ENCODE results near the gene ATP6V1D. TPM values are rescaled to one million over a fixed set of nuclear protein-coding genes. Genes with fewer than 3 reads are reported as not detected.
"Not testable (repeated sequence)": the region's sequence is repeated elsewhere in the genome, so short reads cannot be mapped to it uniquely, and the experiment has no call there.

ATP6V1D gene
- total RNA-seq, 2 experiments from 2014 or later: 32.4 to 33.5 TPM

DNA sequence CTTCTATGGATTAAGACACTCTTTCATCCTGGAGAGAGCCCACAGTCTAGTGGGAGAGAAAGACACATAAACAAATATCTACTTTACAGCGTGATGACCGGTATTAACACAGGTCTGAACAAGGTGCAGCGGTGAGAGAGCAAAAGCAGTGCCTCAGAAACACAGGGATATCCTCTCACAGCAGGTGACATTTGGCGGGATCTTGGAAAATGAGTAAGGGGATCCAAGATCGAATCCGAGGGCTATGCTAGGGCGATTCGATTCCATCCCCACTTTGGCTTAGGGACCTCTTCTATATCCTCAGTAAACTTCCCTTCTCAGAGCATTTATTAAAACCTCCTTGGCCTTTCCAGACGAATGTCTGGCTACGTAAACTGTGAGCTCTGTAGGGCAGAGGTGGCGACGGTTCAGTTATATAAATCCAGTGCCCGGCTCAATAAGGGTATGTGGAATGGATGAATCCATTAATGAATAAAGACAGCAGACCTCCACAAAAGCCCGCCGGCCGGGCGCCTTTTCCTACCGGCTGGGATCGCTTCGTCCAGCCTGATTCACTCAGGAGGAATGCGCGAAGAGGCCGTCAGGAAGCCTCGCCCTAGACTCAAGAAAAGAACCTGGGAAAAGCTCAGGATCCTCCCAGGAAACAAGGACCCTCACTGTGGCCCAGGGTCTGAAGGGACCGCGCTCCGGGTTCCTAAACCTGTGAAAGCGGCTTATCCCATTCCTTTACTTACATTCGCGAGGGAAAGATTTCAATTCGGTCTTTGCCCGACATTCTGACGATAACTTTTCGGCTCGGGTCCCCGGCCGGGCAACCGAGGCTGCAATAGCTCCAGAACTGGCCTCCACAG lies 455 bp downstream of the ATP6V1D start:
- peaks cover 15% of the 10 kb centered on the region for H3K36me3 Mint-ChIP-seq
- no peaks in the 10 kb centered on the region for H3K9me3 Mint-ChIP-seq (ENCODE audit: low read depth)
- H3K27ac Mint-ChIP-seq: peak overlapping the region; percentile 93
- CTCF ChIA-PET: interaction anchor here (0.7 to 2.0 kb wide), 18 partner anchors 8 to 241 kb away, joined by 3 to 12 read pairs (median 4); partner anchors contain the start of genes PALS1 and PIGH
- ATAC-seq (peak; percentile 2), DNase-seq (no peak)
- peaks cover 60% of the 10 kb centered on the region for H3K4me1 Mint-ChIP-seq
- no peaks in the 10 kb centered on the region for H3K27me3 Mint-ChIP-seq
- peak overlapping the region; percentile 99 for H3K4me3 Mint-ChIP-seq

GRCh38 chr14:67357969-67358354 lies 1.6 kb downstream of the ATP6V1D start:
- CTCF ChIA-PET: no interaction called here
- Mint-ChIP-seq H3K4me1 (peaks cover 48% of the 10 kb centered on the region), H3K27ac (no peak overlapping the region), H3K27me3 (no peaks in the 10 kb centered on the region), H3K9me3 (ENCODE audit: low read depth) (no peaks in the 10 kb centered on the region), H3K4me3 (peak overlapping the region; percentile 99), H3K36me3 (peaks cover 10% of the 10 kb centered on the region)
- ATAC-seq (no peak), DNase-seq (no peak)

- peak overlapping the region; percentile 30 for H3K4me3 Mint-ChIP-seq
- H3K4me1 Mint-ChIP-seq: peaks cover 44% of the 10 kb centered on the region
- CTCF ChIA-PET: interaction anchor here (0.6 kb wide), 1 partner anchor 168 kb away, joined by 4 read pairs; no protein-coding TSS in a partner anchor
- H3K27ac Mint-ChIP-seq: peak overlapping the region; percentile 0
- DNase-seq (no peak), ATAC-seq (no peak)
- H3K27me3 Mint-ChIP-seq: no peaks in the 10 kb centered on the region
- no peaks in the 10 kb centered on the region for H3K9me3 Mint-ChIP-seq (ENCODE audit: low read depth)
- H3K36me3 Mint-ChIP-seq: peaks cover 8% of the 10 kb centered on the region
Observed at GRCh38 chr14:67357186-67357968, 2.2 kb downstream of the ATP6V1D start.

DNA sequence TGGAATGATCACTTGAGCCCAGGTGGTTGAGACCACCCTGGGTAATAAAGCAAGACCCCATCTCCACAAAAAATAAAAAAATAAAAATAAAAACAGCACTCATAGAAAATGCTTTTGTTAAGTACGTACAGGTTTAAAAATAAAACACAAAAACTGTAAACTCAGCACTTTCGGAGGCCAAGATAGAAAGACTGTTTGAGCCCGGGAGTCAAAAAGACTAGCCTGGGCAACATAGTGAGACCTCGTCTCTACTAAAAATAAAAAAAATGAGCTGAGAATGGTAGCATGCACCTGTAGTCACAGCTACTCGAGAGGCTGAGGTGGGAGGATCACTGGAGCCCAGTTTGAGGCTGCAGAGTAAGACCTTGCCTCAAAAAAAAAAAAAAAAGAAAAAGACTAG lies 7.5 kb downstream of the ATP6V1D start:
- ATAC-seq (no peak), DNase-seq (no peak)
- H3K4me3 Mint-ChIP-seq: no peak overlapping the region
- CTCF ChIA-PET: interaction anchor here (1.8 kb wide), 1 partner anchor 7 kb away, joined by 12 read pairs; the partner anchor contains the start of genes ATP6V1D and EIF2S1
- H3K36me3 Mint-ChIP-seq: peaks cover 13% of the 10 kb centered on the region
- H3K9me3 Mint-ChIP-seq (ENCODE audit: low read depth): no peaks in the 10 kb centered on the region
- no peak overlapping the region for H3K27ac Mint-ChIP-seq
- peaks cover 9% of the 10 kb centered on the region for H3K4me1 Mint-ChIP-seq
- no peaks in the 10 kb centered on the region for H3K27me3 Mint-ChIP-seq

- H3K4me3 Mint-ChIP-seq: no peak overlapping the region
- peaks cover 16% of the 10 kb centered on the region for H3K36me3 Mint-ChIP-seq
- H3K9me3 Mint-ChIP-seq (ENCODE audit: low read depth): no peaks in the 10 kb centered on the region
- CTCF ChIA-PET: interaction anchor here (0.9 kb wide), 1 partner anchor 14 kb away, joined by 3 read pairs; the partner anchor contains the start of genes ATP6V1D and EIF2S1
- H3K27me3 Mint-ChIP-seq: no peaks in the 10 kb centered on the region
- no peaks in the 10 kb centered on the region for H3K4me1 Mint-ChIP-seq
- H3K27ac Mint-ChIP-seq: no peak overlapping the region
- ATAC-seq (no peak), DNase-seq (no peak)
Observed at GRCh38 chr14:67345583-67345982, 14.0 kb downstream of the ATP6V1D start.

- Mint-ChIP-seq H3K27me3 (no peaks in the 10 kb centered on the region), H3K27ac (no peak overlapping the region), H3K36me3 (peaks cover 21% of the 10 kb centered on the region), H3K9me3 (ENCODE audit: low read depth) (no peaks in the 10 kb centered on the region), H3K4me1 (no peaks in the 10 kb centered on the region), H3K4me3 (no peak overlapping the region)
- ATAC-seq: peak; percentile 12
- CTCF ChIA-PET: no interaction called here
- no peak for DNase-seq
Observed at GRCh38 chr14:67343601-67344230, 15.9 kb downstream of the ATP6V1D start.

DNA sequence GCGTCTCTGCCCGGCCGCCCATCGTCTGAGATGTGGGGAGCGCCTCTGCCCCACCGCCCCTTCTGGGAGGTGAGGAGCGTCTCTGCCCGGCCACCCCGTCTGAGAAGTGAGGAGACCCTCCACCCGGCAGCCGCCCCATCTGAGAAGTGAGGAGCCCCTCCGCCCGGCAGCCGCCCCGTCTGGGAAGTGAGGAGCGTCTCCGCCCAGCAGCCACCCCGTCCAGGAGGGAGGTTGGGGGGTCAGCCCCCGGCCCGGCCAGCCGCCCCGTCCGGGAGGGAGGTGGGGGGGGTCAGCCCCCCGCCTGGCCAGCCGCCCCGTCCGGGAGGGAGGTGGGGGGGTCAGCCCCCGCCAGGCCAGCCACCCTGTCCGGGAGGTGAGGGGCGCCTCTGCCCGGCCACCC lies 18.4 kb downstream of the ATP6V1D start:
- DNase-seq; ATAC-seq; H3K9me3 Mint-ChIP-seq (ENCODE audit: low read depth); H3K4me3 Mint-ChIP-seq; H3K4me1 Mint-ChIP-seq; CTCF ChIA-PET; H3K27ac Mint-ChIP-seq; H3K27me3 Mint-ChIP-seq: not testable (repeated sequence)
- peaks cover 19% of the 10 kb centered on the region for H3K36me3 Mint-ChIP-seq

DNA sequence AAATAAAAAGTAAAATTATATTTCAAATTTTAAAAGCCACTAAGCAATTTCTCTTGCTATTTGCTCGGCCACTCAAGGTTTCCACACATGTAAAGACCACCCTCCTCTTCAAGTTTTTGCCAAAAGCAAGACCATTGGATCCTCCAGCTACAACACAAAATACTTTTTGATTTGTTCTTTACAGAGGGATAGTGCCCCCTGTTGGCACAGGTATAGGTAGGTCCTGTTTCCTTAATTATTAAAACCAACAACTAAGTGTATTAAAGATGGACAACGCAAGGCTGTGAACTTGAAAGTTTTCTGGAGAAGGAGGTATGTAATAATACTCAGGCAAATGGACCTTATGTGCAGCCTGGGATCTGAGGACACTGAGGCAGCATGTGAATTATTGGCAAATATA lies 23.8 kb downstream of the ATP6V1D start:
- H3K4me3 Mint-ChIP-seq: no peak overlapping the region
- ATAC-seq: no peak
- CTCF ChIA-PET: no interaction called here
- no peaks in the 10 kb centered on the region for H3K9me3 Mint-ChIP-seq (ENCODE audit: low read depth)
- no peaks in the 10 kb centered on the region for H3K4me1 Mint-ChIP-seq
- H3K27ac Mint-ChIP-seq: no peak overlapping the region
- no peak for DNase-seq
- H3K27me3 Mint-ChIP-seq: no peaks in the 10 kb centered on the region
- H3K36me3 Mint-ChIP-seq: peaks cover 30% of the 10 kb centered on the region

DNA sequence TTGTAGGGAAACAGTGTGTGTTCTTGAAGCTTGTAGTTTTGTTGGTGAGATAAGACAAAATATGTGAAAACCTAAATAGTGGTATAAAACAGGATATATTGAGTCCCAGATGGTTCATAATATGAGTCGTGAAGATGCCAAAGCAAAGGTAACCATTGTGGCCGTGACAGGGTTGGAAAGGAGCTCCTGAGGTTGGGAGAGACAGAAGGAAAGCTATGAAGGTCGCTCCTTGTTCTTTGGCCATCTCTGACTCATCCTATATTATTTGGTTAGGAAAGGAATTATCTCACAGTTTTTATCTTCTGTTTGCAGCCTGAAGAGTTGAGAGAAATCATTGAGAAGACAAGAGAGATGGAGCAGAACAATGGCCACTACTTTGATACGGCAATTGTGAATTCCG lies 27.1 kb downstream of the ATP6V1D start:
- no peaks in the 10 kb centered on the region for H3K27me3 Mint-ChIP-seq
- DNase-seq (no peak), ATAC-seq (no peak)
- H3K9me3 Mint-ChIP-seq (ENCODE audit: low read depth): no peaks in the 10 kb centered on the region
- no peaks in the 10 kb centered on the region for H3K4me1 Mint-ChIP-seq
- no peak overlapping the region for H3K27ac Mint-ChIP-seq
- CTCF ChIA-PET: interaction anchor here (0.8 kb wide), 1 partner anchor 27 kb away, joined by 3 read pairs; the partner anchor contains the start of gene ATP6V1D
- H3K4me3 Mint-ChIP-seq: no peak overlapping the region
- H3K36me3 Mint-ChIP-seq: peaks cover 30% of the 10 kb centered on the region

- H3K4me3 Mint-ChIP-seq: no peak overlapping the region
- CTCF ChIA-PET: no interaction called here
- no peaks in the 10 kb centered on the region for H3K9me3 Mint-ChIP-seq (ENCODE audit: low read depth)
- H3K27ac Mint-ChIP-seq: no peak overlapping the region
- peaks cover 29% of the 10 kb centered on the region for H3K36me3 Mint-ChIP-seq
- ATAC-seq (no peak), DNase-seq (no peak)
- no peaks in the 10 kb centered on the region for H3K4me1 Mint-ChIP-seq
- no peaks in the 10 kb centered on the region for H3K27me3 Mint-ChIP-seq
Observed at GRCh38 chr14:67331368-67332125, 28.1 kb downstream of the ATP6V1D start.

DNA sequence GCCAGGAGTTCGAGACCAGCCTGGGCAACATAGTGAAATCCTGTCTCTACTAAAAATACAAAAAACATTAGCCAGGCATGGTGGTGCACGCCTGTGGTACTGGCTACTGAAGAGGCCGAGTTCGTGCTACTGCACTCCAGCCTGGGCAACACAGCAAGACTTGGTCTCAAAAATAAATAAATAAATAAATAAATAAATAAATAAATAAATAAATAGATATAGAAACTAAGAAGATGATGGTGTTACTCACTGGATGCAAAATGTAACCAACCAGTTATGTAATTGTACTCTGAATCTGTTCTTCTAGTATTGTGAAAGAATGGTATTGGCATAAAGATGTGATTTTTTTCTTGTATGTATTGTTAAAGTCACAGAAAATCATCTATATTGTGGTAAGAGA lies 29.9 kb downstream of the ATP6V1D start:
- DNase-seq; H3K4me3 Mint-ChIP-seq; H3K27me3 Mint-ChIP-seq; H3K4me1 Mint-ChIP-seq; H3K9me3 Mint-ChIP-seq (ENCODE audit: low read depth); H3K27ac Mint-ChIP-seq; CTCF ChIA-PET; ATAC-seq: not testable (repeated sequence)
- H3K36me3 Mint-ChIP-seq: peaks cover 32% of the 10 kb centered on the region

DNA sequence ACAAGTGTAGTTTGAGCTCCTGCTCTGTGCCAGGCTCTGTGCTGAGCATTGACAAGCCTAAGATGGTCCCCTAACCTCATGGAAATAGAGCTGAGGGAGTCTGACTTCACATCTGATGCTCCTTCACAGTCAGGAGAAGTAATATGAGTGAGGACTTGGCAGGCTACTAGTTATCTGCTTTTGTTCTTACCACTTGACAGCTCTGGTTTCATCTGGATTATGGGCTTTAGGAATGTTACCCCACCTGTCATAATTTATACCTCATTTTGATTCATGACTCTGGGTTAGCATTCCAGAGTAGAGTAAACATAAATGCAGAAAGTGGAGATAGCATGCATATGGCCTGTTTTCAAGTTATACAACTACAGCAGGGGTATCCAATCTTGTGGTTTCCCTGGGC lies 40.5 kb downstream of the ATP6V1D start:
- H3K36me3 Mint-ChIP-seq: no peaks in the 10 kb centered on the region
- CTCF ChIA-PET: interaction anchor here (0.8 to 1.4 kb wide), 2 partner anchors 33 to 41 kb away, joined by 3 read pairs; partner anchors contain the start of genes ATP6V1D and EIF2S1
- no peaks in the 10 kb centered on the region for H3K4me1 Mint-ChIP-seq
- H3K9me3 Mint-ChIP-seq (ENCODE audit: low read depth): no peaks in the 10 kb centered on the region
- H3K27me3 Mint-ChIP-seq: no peaks in the 10 kb centered on the region
- no peak overlapping the region for H3K27ac Mint-ChIP-seq
- no peak for DNase-seq
- no peak for ATAC-seq
- no peak overlapping the region for H3K4me3 Mint-ChIP-seq

- H3K4me1 Mint-ChIP-seq: no peaks in the 10 kb centered on the region
- H3K36me3 Mint-ChIP-seq: no peaks in the 10 kb centered on the region
- no peak for DNase-seq
- no peak overlapping the region for H3K27ac Mint-ChIP-seq
- H3K9me3 Mint-ChIP-seq (ENCODE audit: low read depth): no peaks in the 10 kb centered on the region
- CTCF ChIA-PET: no interaction called here
- H3K4me3 Mint-ChIP-seq: no peak overlapping the region
- ATAC-seq: no peak
- H3K27me3 Mint-ChIP-seq: no peaks in the 10 kb centered on the region
Observed at GRCh38 chr14:67317822-67318221, 41.8 kb downstream of the ATP6V1D start.
